ENCODE measurements around the gene SIGLEC8.
"Not testable (repeated sequence)": the region's sequence is repeated elsewhere in the genome, so short reads cannot be mapped to it uniquely, and the experiment has no call there.

Gene SIGLEC8

GRCh38 chr19:51448411-51449016, 9.7 kb downstream of the SIGLEC8 start:
- in situ Hi-C loops (cut with MboI; ENCODE audit: low sequenced_read_pairs), result no loop called here

GRCh38 chr19:51448011-51448410, 10.2 kb downstream of the SIGLEC8 start:
- in situ Hi-C loops (cut with MboI; ENCODE audit: low sequenced_read_pairs), result no loop called here

- in situ Hi-C loops (cut with MboI; ENCODE audit: low sequenced_read_pairs), result not testable (repeated sequence)
These were observed 10.7 kb downstream of the SIGLEC8 start for GRCh38 chr19:51447510-51447909.

GRCh38 chr19:51441410-51442390, 16.6 kb downstream of the SIGLEC8 start:
- in situ Hi-C loops (cut with MboI; ENCODE audit: low sequenced_read_pairs), result no loop called here

- in situ Hi-C loops (cut with MboI; ENCODE audit: low sequenced_read_pairs), result no loop called here
These were observed 17.3 kb downstream of the SIGLEC8 start for GRCh38 chr19:51440846-51441409.

GRCh38 chr19:51440052-51440451, 18.2 kb downstream of the SIGLEC8 start:
- in situ Hi-C loops (cut with MboI; ENCODE audit: low sequenced_read_pairs), result no loop called here

- in situ Hi-C loops (cut with MboI; ENCODE audit: low sequenced_read_pairs), result no loop called here
These were observed 19.2 kb downstream of the SIGLEC8 start for GRCh38 chr19:51439021-51439465.

GRCh38 chr19:51434456-51434855, 23.8 kb downstream of the SIGLEC8 start:
- in situ Hi-C loops (cut with MboI; ENCODE audit: low sequenced_read_pairs), result no loop called here

- in situ Hi-C loops (cut with MboI; ENCODE audit: low sequenced_read_pairs), result no loop called here
These were observed 25.2 kb downstream of the SIGLEC8 start for GRCh38 chr19:51433043-51433442.

- in situ Hi-C loops (cut with MboI; ENCODE audit: low sequenced_read_pairs), result no loop called here
These were observed 27.1 kb downstream of the SIGLEC8 start for GRCh38 chr19:51431124-51431523.

- in situ Hi-C loops (cut with MboI; ENCODE audit: low sequenced_read_pairs), result no loop called here
These were observed 28.0 kb downstream of the SIGLEC8 start for GRCh38 chr19:51430221-51430620.

- in situ Hi-C loops (cut with MboI; ENCODE audit: low sequenced_read_pairs), result no loop called here
These were observed 31.1 kb downstream of the SIGLEC8 start for GRCh38 chr19:51427201-51427600.

- in situ Hi-C loops (cut with MboI; ENCODE audit: low sequenced_read_pairs), result no loop called here
These were observed 36.2 kb downstream of the SIGLEC8 start for GRCh38 chr19:51422053-51422448.

- in situ Hi-C loops (cut with MboI; ENCODE audit: low sequenced_read_pairs), result no loop called here
These were observed 36.8 kb downstream of the SIGLEC8 start for GRCh38 chr19:51421229-51422052.

GRCh38 chr19:51420511-51420910, 37.7 kb downstream of the SIGLEC8 start:
- in situ Hi-C loops (cut with MboI; ENCODE audit: low sequenced_read_pairs), result not testable (repeated sequence)

- in situ Hi-C loops (cut with MboI; ENCODE audit: low sequenced_read_pairs), result no loop called here
These were observed 39.5 kb downstream of the SIGLEC8 start for GRCh38 chr19:51418707-51419106.

GRCh38 chr19:51417810-51418157, 40.5 kb downstream of the SIGLEC8 start:
- in situ Hi-C loops (cut with MboI; ENCODE audit: low sequenced_read_pairs), result no loop called here

- in situ Hi-C loops (cut with MboI; ENCODE audit: low sequenced_read_pairs), result no loop called here
These were observed 41.0 kb downstream of the SIGLEC8 start, which contains the start of gene SIGLEC10 for GRCh38 chr19:51417107-51417809. TSS of gene SIGLEC10 (minus strand) at chr19:51417642. CDS start at chr19:51417581, 61 bp downstream.

GRCh38 chr19:51416422-51416821, 41.8 kb downstream of the SIGLEC8 start:
- in situ Hi-C loops (cut with MboI; ENCODE audit: low sequenced_read_pairs), result not testable (repeated sequence)

GRCh38 chr19:51415187-51415586, 43.1 kb downstream of the SIGLEC8 start:
- in situ Hi-C loops (cut with MboI; ENCODE audit: low sequenced_read_pairs), result no loop called here
